Measurements from ENCODE around the gene PPFIBP2.

PPFIBP2 gene

GRCh38 chr11:7581021-7581590, 67.3 kb downstream of the PPFIBP2 start:
- Histone ChIP-seq H3K9me3 (ENCODE audit: control insufficient read depth, insufficient read depth, low read depth, low read length) (no peaks in the 10 kb centered on the region), H3K27ac (ENCODE audit: extremely low read depth, low read depth, low read length) (no peak overlapping the region), H3K4me1 (ENCODE audit: control insufficient read depth, insufficient read depth, low read length) (no peaks in the 10 kb centered on the region), H3K36me3 (ENCODE audit: control insufficient read depth in 2 of 2, insufficient read depth in 1 of 2, low read length in 2 of 2) (no peaks in the 10 kb centered on the region), H3K4me3 (ENCODE audit: low read depth, low read length) (no peak overlapping the region)
- ChIA-PET POLR2A (no interaction called here), CTCF (interaction anchor here (0.7 to 3.6 kb wide), 5 partner anchors 10 to 1050 kb away, joined by 3 to 23 read pairs (median 3); no protein-coding TSS in a partner anchor)
- TF ChIP-seq ZBTB1 (tag by site-specific recombination; IDR thresholded peaks at IDR 0.05) = no peak
- TF ChIP-seq, protein P1, sequence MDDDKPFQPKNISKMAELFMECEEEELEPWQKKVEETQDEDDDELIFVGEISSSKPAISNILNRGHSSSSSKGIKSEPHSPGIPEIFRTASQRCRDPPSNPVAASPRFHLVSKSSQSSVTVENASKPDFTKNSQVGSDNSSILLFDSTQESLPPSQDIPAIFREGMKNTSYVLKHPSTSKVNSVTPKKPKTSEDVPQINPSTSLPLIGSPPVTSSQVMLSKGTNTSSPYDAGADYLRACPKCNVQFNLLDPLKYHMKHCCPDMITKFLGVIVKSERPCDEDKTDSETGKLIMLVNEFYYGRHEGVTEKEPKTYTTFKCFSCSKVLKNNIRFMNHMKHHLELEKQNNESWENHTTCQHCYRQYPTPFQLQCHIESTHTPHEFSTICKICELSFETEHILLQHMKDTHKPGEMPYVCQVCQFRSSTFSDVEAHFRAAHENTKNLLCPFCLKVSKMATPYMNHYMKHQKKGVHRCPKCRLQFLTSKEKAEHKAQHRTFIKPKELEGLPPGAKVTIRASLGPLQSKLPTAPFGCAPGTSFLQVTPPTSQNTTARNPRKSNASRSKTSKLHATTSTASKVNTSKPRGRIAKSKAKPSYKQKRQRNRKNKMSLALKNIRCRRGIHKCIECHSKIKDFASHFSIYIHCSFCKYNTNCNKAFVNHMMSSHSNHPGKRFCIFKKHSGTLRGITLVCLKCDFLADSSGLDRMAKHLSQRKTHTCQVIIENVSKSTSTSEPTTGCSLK (tag by site-specific recombination; IDR thresholded peaks at IDR 0.05) = no peak
- TF ChIP-seq ZIC2 (tag by site-specific recombination; IDR thresholded peaks at IDR 0.05) = no peak
- TF ChIP-seq TCF7L2 (IDR thresholded peaks at IDR 0.05; ENCODE audit: borderline replicate concordance, low read depth, low read length) = no peak
- TF ChIP-seq ZNF133 (tag by site-specific recombination; IDR thresholded peaks at IDR 0.05) = no peak
- TF ChIP-seq YY2 (tag by site-specific recombination; IDR thresholded peaks at IDR 0.05) = no peak
- TF ChIP-seq ZNF157 (tag by site-specific recombination; IDR thresholded peaks at IDR 0.05) = no peak
- TF ChIP-seq ZBTB17 (tag by site-specific recombination; IDR thresholded peaks at IDR 0.05) = no peak
- no peak for TF ChIP-seq ZNF549 (tag by site-specific recombination; IDR thresholded peaks at IDR 0.05)
- TF ChIP-seq, protein P2, sequence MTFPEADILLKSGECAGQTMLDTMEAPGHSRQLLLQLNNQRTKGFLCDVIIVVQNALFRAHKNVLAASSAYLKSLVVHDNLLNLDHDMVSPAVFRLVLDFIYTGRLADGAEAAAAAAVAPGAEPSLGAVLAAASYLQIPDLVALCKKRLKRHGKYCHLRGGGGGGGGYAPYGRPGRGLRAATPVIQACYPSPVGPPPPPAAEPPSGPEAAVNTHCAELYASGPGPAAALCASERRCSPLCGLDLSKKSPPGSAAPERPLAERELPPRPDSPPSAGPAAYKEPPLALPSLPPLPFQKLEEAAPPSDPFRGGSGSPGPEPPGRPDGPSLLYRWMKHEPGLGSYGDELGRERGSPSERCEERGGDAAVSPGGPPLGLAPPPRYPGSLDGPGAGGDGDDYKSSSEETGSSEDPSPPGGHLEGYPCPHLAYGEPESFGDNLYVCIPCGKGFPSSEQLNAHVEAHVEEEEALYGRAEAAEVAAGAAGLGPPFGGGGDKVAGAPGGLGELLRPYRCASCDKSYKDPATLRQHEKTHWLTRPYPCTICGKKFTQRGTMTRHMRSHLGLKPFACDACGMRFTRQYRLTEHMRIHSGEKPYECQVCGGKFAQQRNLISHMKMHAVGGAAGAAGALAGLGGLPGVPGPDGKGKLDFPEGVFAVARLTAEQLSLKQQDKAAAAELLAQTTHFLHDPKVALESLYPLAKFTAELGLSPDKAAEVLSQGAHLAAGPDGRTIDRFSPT (tag by site-specific recombination; IDR thresholded peaks at IDR 0.05) = no peak
- no peak for TF ChIP-seq ZNF174 (tag by site-specific recombination; IDR thresholded peaks at IDR 0.05)
- no peak for TF ChIP-seq ZNF664 (tag by site-specific recombination; IDR thresholded peaks at IDR 0.05)
- TF ChIP-seq EGR2 (tag by site-specific recombination; IDR thresholded peaks at IDR 0.05; ENCODE audit: low read depth) = no peak
- TF ChIP-seq, protein P3, sequence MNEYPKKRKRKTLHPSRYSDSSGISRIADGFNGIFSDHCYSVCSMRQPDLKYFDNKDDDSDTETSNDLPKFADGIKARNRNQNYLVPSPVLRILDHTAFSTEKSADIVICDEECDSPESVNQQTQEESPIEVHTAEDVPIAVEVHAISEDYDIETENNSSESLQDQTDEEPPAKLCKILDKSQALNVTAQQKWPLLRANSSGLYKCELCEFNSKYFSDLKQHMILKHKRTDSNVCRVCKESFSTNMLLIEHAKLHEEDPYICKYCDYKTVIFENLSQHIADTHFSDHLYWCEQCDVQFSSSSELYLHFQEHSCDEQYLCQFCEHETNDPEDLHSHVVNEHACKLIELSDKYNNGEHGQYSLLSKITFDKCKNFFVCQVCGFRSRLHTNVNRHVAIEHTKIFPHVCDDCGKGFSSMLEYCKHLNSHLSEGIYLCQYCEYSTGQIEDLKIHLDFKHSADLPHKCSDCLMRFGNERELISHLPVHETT (tag by site-specific recombination; IDR thresholded peaks at IDR 0.05) = no peak
- no peak for TF ChIP-seq ZNF140 (tag by site-specific recombination; IDR thresholded peaks at IDR 0.05)
- TF ChIP-seq ZFP69B (tag by site-specific recombination; IDR thresholded peaks at IDR 0.05) = no peak
- no peak for TF ChIP-seq ZNF791 (tag by site-specific recombination; IDR thresholded peaks at IDR 0.05)
- no peak for TF ChIP-seq ZNF548 (tag by site-specific recombination; IDR thresholded peaks at IDR 0.05)
- TF ChIP-seq ZNF366 (tag by site-specific recombination; conservative IDR thresholded peaks at IDR 0.05) = no peak

DNA sequence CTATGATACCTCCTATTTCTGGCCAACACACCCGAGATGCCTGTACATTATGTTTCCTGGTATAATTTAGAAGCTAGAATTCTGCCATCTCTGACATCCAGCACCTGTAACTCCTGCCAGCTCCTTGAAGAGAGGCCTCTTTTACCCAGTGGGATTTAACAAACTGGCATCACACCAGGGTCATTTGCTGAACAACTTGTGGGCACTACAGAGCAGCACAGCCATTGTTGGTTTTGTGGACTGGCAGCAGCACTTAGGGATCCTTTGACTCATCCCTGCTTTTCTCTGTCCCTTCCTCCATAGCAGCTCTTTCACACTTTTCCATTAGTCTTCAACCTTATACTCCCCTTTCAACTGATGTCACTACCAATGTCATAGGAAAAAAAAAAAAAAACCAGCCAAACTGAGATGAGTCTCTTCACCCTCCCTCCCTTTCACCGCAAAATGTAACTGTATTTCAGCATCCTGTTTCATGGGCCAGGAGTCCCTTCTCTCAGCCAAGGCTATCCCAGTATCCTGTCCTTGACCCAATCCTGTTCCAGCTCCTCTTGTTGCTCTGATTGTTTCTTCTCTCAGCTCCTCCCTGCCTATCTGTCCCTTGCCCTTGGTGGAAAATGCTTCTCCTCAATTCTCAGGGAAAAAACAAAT, 68.7 kb downstream of the PPFIBP2 start:
- Histone ChIP-seq H3K9me3 (ENCODE audit: control insufficient read depth, insufficient read depth, low read depth, low read length) (no peaks in the 10 kb centered on the region), H3K4me1 (ENCODE audit: control insufficient read depth, insufficient read depth, low read length) (no peaks in the 10 kb centered on the region), H3K36me3 (ENCODE audit: control insufficient read depth in 2 of 2, insufficient read depth in 1 of 2, low read length in 2 of 2) (no peaks in the 10 kb centered on the region), H3K4me3 (ENCODE audit: low read depth, low read length) (no peak overlapping the region), H3K27ac (ENCODE audit: extremely low read depth, low read depth, low read length) (no peak overlapping the region)
- ChIA-PET CTCF (interaction anchor here (1.3 to 3.6 kb wide), 4 partner anchors 8 to 84 kb away, joined by 3 to 23 read pairs (median 6); no protein-coding TSS in a partner anchor), POLR2A (interaction anchor here (0.7 kb wide), 1 partner anchor 562 kb away, joined by 5 read pairs; the partner anchor contains the start of gene NLRP14)
- no peak for TF ChIP-seq AEBP2 (tag by site-specific recombination; IDR thresholded peaks at IDR 0.05; ENCODE audit: borderline replicate concordance)
- TF ChIP-seq, protein P3 (tag by site-specific recombination; IDR thresholded peaks at IDR 0.05) = no peak
- no peak for TF ChIP-seq ZIC2 (tag by site-specific recombination; IDR thresholded peaks at IDR 0.05)
- no peak for TF ChIP-seq ZNF837 (tag by site-specific recombination; IDR thresholded peaks at IDR 0.05)
- TF ChIP-seq ZNF16 (tag by site-specific recombination; IDR thresholded peaks at IDR 0.05; ENCODE audit: low read depth) = no peak
- no peak for TF ChIP-seq ZFP69B (tag by site-specific recombination; IDR thresholded peaks at IDR 0.05)
- TF ChIP-seq ZNF426 (tag by site-specific recombination; IDR thresholded peaks at IDR 0.05) = no peak
- TF ChIP-seq ZNF558 (tag by site-specific recombination; IDR thresholded peaks at IDR 0.05) = no peak
- TF ChIP-seq OVOL3 (tag by site-specific recombination; IDR thresholded peaks at IDR 0.05) = no peak
- no peak for TF ChIP-seq KLF8 (tag by site-specific recombination; IDR thresholded peaks at IDR 0.05)
- no peak for TF ChIP-seq ZNF138 (tag by site-specific recombination; IDR thresholded peaks at IDR 0.05; ENCODE audit: borderline replicate concordance)

Measured in HEK293 (cell line).